DND-41 (cell line): ENCODE results near the gene SEZ6L2.

Experiments
- EZH2 ChIP-seq: IDR thresholded peaks from 3 replicates; pipeline ENCODE4 v1.6.1; 2012; ENCODE audit warnings: borderline replicate concordance, low read depth, mild to moderate bottlenecking, moderate library complexity, low read length, inconsistent platforms; ENCODE audit not compliant: severe bottlenecking
- TF ChIP-seq, protein P1 (sequence below): IDR thresholded peaks from 2 replicates; pipeline ENCODE4 v1.5.1; 2012; ENCODE audit warnings: borderline replicate concordance, low read length, moderate library complexity, mild to moderate bottlenecking; ENCODE audit not compliant: poor library complexity, severe bottlenecking; ENCODE audit errors: extremely low read depth

DNA sequence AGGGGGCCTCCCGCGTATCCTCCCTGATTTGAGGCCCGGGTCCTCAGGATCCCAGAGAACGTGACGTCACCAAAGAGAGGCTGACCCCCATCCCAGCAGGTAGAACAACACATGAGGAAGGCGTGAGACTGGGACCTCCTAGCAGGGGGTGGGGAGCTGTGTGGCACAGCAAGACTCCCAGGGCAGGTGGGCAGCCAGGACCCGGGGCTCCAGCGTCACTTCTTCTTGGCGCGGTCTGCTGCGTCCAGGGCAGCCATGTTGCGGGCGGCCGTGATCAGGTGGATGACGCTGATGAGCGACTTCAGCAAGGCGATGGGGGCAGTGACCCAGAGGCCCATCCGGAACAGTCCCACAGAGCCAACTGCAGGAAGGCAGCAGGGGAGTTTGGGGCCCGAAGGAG, 40.4 kb downstream of the SEZ6L2 start:
- TF ChIP-seq, protein P1, sequence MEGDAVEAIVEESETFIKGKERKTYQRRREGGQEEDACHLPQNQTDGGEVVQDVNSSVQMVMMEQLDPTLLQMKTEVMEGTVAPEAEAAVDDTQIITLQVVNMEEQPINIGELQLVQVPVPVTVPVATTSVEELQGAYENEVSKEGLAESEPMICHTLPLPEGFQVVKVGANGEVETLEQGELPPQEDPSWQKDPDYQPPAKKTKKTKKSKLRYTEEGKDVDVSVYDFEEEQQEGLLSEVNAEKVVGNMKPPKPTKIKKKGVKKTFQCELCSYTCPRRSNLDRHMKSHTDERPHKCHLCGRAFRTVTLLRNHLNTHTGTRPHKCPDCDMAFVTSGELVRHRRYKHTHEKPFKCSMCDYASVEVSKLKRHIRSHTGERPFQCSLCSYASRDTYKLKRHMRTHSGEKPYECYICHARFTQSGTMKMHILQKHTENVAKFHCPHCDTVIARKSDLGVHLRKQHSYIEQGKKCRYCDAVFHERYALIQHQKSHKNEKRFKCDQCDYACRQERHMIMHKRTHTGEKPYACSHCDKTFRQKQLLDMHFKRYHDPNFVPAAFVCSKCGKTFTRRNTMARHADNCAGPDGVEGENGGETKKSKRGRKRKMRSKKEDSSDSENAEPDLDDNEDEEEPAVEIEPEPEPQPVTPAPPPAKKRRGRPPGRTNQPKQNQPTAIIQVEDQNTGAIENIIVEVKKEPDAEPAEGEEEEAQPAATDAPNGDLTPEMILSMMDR, result no peak
- no peak for TF ChIP-seq EZH2
